ENCODE measurements around the gene SRL.

The SRL gene

GRCh38 chr16:4249530-4250308 is 7.8 kb upstream of the SRL start:
- ATAC-seq (replicated peaks; ENCODE audit: extremely low read depth, poor library complexity, severe bottlenecking) (no peak), DNase-seq (ENCODE audit: low spot score in 2 of 2) (no peak)
- Mint-ChIP-seq H3K36me3 (ENCODE audit: insufficient read depth) (peaks cover 4% of the 10 kb centered on the region), H3K27me3 (no peaks in the 10 kb centered on the region), H3K4me3 (no peak overlapping the region), H3K4me1 (peaks cover 5% of the 10 kb centered on the region), H3K27ac (ENCODE audit: low read depth) (no peak overlapping the region), H3K9me3 (no peaks in the 10 kb centered on the region)

- ATAC-seq (replicated peaks; ENCODE audit: extremely low read depth, poor library complexity, severe bottlenecking): no peak
- Mint-ChIP-seq H3K4me3 (no peak overlapping the region), H3K36me3 (ENCODE audit: insufficient read depth) (peaks cover 2% of the 10 kb centered on the region), H3K27me3 (no peaks in the 10 kb centered on the region), H3K4me1 (no peaks in the 10 kb centered on the region), H3K27ac (ENCODE audit: low read depth) (no peak overlapping the region), H3K9me3 (no peaks in the 10 kb centered on the region)
- DNase-seq (ENCODE audit: low spot score in 2 of 2): no peak
These were observed 5.5 kb upstream of the SRL start for GRCh38 chr16:4247460-4247784.

- H3K9me3 Mint-ChIP-seq: no peaks in the 10 kb centered on the region
- H3K4me3 Mint-ChIP-seq: no peak overlapping the region
- ATAC-seq (replicated peaks; ENCODE audit: extremely low read depth, poor library complexity, severe bottlenecking): no peak
- no peaks in the 10 kb centered on the region for H3K4me1 Mint-ChIP-seq
- no peaks in the 10 kb centered on the region for H3K27me3 Mint-ChIP-seq
- no peak overlapping the region for H3K27ac Mint-ChIP-seq (ENCODE audit: low read depth)
- no peak for DNase-seq (ENCODE audit: low spot score in 2 of 2)
- no peaks in the 10 kb centered on the region for H3K36me3 Mint-ChIP-seq (ENCODE audit: insufficient read depth)
These were observed 5.0 kb upstream of the SRL start for GRCh38 chr16:4246777-4247459.

GRCh38 chr16:4245077-4245791 is 3.4 kb upstream of the SRL start:
- ATAC-seq (replicated peaks; ENCODE audit: extremely low read depth, poor library complexity, severe bottlenecking) (no peak), DNase-seq (ENCODE audit: low spot score in 2 of 2) (no peak)
- no peaks in the 10 kb centered on the region for H3K36me3 Mint-ChIP-seq (ENCODE audit: insufficient read depth)
- no peaks in the 10 kb centered on the region for H3K4me1 Mint-ChIP-seq
- H3K4me3 Mint-ChIP-seq: no peak overlapping the region
- H3K27me3 Mint-ChIP-seq: peaks cover 11% of the 10 kb centered on the region
- H3K9me3 Mint-ChIP-seq: no peaks in the 10 kb centered on the region
- no peak overlapping the region for H3K27ac Mint-ChIP-seq (ENCODE audit: low read depth)

- Mint-ChIP-seq H3K9me3 (no peaks in the 10 kb centered on the region), H3K27ac (ENCODE audit: low read depth) (no peak overlapping the region), H3K4me1 (no peaks in the 10 kb centered on the region), H3K36me3 (ENCODE audit: insufficient read depth) (peaks cover under 1% of the 10 kb centered on the region), H3K27me3 (peaks cover 18% of the 10 kb centered on the region), H3K4me3 (no peak overlapping the region)
- DNase-seq (ENCODE audit: low spot score in 2 of 2) (no peak), ATAC-seq (replicated peaks; ENCODE audit: extremely low read depth, poor library complexity, severe bottlenecking) (no peak)
These were observed 2.6 kb upstream of the SRL start for GRCh38 chr16:4244254-4245076.

- Mint-ChIP-seq H3K9me3 (no peaks in the 10 kb centered on the region), H3K4me1 (no peaks in the 10 kb centered on the region), H3K36me3 (ENCODE audit: insufficient read depth) (peaks cover 1% of the 10 kb centered on the region), H3K27ac (ENCODE audit: low read depth) (peak overlapping the region; percentile 38), H3K27me3 (peaks cover 42% of the 10 kb centered on the region), H3K4me3 (no peak overlapping the region)
- no peak for DNase-seq (ENCODE audit: low spot score in 2 of 2)
- no peak for ATAC-seq (replicated peaks; ENCODE audit: extremely low read depth, poor library complexity, severe bottlenecking)
These were observed 487 bp downstream of the SRL start for GRCh38 chr16:4241258-4241927.

GRCh38 chr16:4240624-4241023 is 1.3 kb downstream of the SRL start:
- H3K9me3 Mint-ChIP-seq: no peaks in the 10 kb centered on the region
- no peak for DNase-seq (ENCODE audit: low spot score in 2 of 2)
- no peak overlapping the region for H3K4me3 Mint-ChIP-seq
- no peaks in the 10 kb centered on the region for H3K4me1 Mint-ChIP-seq
- peaks cover 1% of the 10 kb centered on the region for H3K36me3 Mint-ChIP-seq (ENCODE audit: insufficient read depth)
- no peak for ATAC-seq (replicated peaks; ENCODE audit: extremely low read depth, poor library complexity, severe bottlenecking)
- H3K27me3 Mint-ChIP-seq: peaks cover 49% of the 10 kb centered on the region
- H3K27ac Mint-ChIP-seq (ENCODE audit: low read depth): no peak overlapping the region

- Mint-ChIP-seq H3K27ac (ENCODE audit: low read depth) (no peak overlapping the region), H3K36me3 (ENCODE audit: insufficient read depth) (peaks cover 1% of the 10 kb centered on the region), H3K9me3 (no peaks in the 10 kb centered on the region), H3K4me1 (no peaks in the 10 kb centered on the region), H3K4me3 (no peak overlapping the region), H3K27me3 (peaks cover 56% of the 10 kb centered on the region)
- DNase-seq (ENCODE audit: low spot score in 2 of 2) (no peak), ATAC-seq (replicated peaks; ENCODE audit: extremely low read depth, poor library complexity, severe bottlenecking) (no peak)
These were observed 2.2 kb downstream of the SRL start for GRCh38 chr16:4239682-4240175.

GRCh38 chr16:4239020-4239419 is 2.9 kb downstream of the SRL start:
- Mint-ChIP-seq H3K4me1 (no peaks in the 10 kb centered on the region), H3K27me3 (peaks cover 59% of the 10 kb centered on the region), H3K36me3 (ENCODE audit: insufficient read depth) (peaks cover 1% of the 10 kb centered on the region), H3K4me3 (no peak overlapping the region), H3K9me3 (no peaks in the 10 kb centered on the region), H3K27ac (ENCODE audit: low read depth) (no peak overlapping the region)
- ATAC-seq (replicated peaks; ENCODE audit: extremely low read depth, poor library complexity, severe bottlenecking) (no peak), DNase-seq (ENCODE audit: low spot score in 2 of 2) (no peak)

- DNase-seq (ENCODE audit: low spot score in 2 of 2) (no peak), ATAC-seq (replicated peaks; ENCODE audit: extremely low read depth, poor library complexity, severe bottlenecking) (no peak)
- Mint-ChIP-seq H3K9me3 (no peaks in the 10 kb centered on the region), H3K27me3 (peaks cover 36% of the 10 kb centered on the region), H3K4me1 (no peaks in the 10 kb centered on the region), H3K4me3 (no peak overlapping the region), H3K27ac (ENCODE audit: low read depth) (no peak overlapping the region), H3K36me3 (ENCODE audit: insufficient read depth) (peaks cover 4% of the 10 kb centered on the region)
These were observed 8.4 kb downstream of the SRL start for GRCh38 chr16:4233431-4233830.

- ATAC-seq (replicated peaks; ENCODE audit: extremely low read depth, poor library complexity, severe bottlenecking) (no peak), DNase-seq (ENCODE audit: low spot score in 2 of 2) (no peak)
- Mint-ChIP-seq H3K9me3 (no peaks in the 10 kb centered on the region), H3K36me3 (ENCODE audit: insufficient read depth) (peaks cover 4% of the 10 kb centered on the region), H3K27ac (ENCODE audit: low read depth) (no peak overlapping the region), H3K4me1 (no peaks in the 10 kb centered on the region), H3K4me3 (no peak overlapping the region), H3K27me3 (peaks cover 31% of the 10 kb centered on the region)
These were observed 9.1 kb downstream of the SRL start for GRCh38 chr16:4232541-4233386.
